Epithelial cell of esophagus (primary cell): Measurements from ENCODE around the gene ST3GAL6.

ENCODE experiments used
- DNase-seq: peaks from one replicate; pipeline ENCODE4 v3.0.0; 2010; ENCODE audit warnings: low read depth
- H3K4me3 ChIP-seq: 2 replicates; pipeline ENCODE4 v1.5.1; 2011; ENCODE audit warnings: mild to moderate bottlenecking, low read length, control low read depth
- CTCF ChIP-seq: IDR thresholded peaks from 2 replicates; pipeline ENCODE4 v1.5.1; 2011; ENCODE audit warnings: low read depth, mild to moderate bottlenecking, low read length, control low read depth, inconsistent platforms; ENCODE audit not compliant: insufficient read depth; ENCODE audit errors: missing control alignments

ST3GAL6 gene

GRCh38 chr3:98733053-98733811 lies 29.9 kb upstream of the ST3GAL6 start:
- peak overlapping the region; percentile 58 for H3K4me3 ChIP-seq
- TF ChIP-seq CTCF = no peak
- peak; percentile 28 for DNase-seq

GRCh38 chr3:98733812-98734281 lies 29.3 kb upstream of the ST3GAL6 start:
- DNase-seq = peak; percentile 23
- H3K4me3 ChIP-seq = peak overlapping the region; percentile 58
- TF ChIP-seq CTCF = no peak

- DNase-seq = no peak
- no peak for TF ChIP-seq CTCF
- H3K4me3 ChIP-seq = peak overlapping the region; percentile 58
These were observed 28.8 kb upstream of the ST3GAL6 start for GRCh38 chr3:98734306-98734705.

GRCh38 chr3:98734735-98735134 lies 28.4 kb upstream of the ST3GAL6 start:
- no peak overlapping the region for H3K4me3 ChIP-seq
- TF ChIP-seq CTCF = no peak
- no peak for DNase-seq

- no peak overlapping the region for H3K4me3 ChIP-seq
- TF ChIP-seq CTCF = no peak
- DNase-seq = no peak
These were observed 27.8 kb upstream of the ST3GAL6 start for GRCh38 chr3:98735296-98735695.

GRCh38 chr3:98735761-98736269 lies 27.3 kb upstream of the ST3GAL6 start:
- no peak overlapping the region for H3K4me3 ChIP-seq
- peak; percentile 21 for DNase-seq
- TF ChIP-seq CTCF = no peak

GRCh38 chr3:98737301-98737700 lies 25.8 kb upstream of the ST3GAL6 start:
- no peak overlapping the region for H3K4me3 ChIP-seq
- TF ChIP-seq CTCF = no peak
- no peak for DNase-seq
